H1 (cell line): ENCODE results near the gene ARID1B.

Experiments used
- EP300 ChIP-seq, 2 experiments: IDR thresholded peaks; 1 replicate in 1 of 2; 2 replicates in 1 of 2; pipeline ENCODE4 v1.6.1; 2011 to 2012; ENCODE audit warnings: low read depth in 2 of 2, low read length in 2 of 2, mild to moderate bottlenecking in 2 of 2, borderline replicate concordance in 1 of 2, inconsistent platforms in 1 of 2, moderate library complexity in 1 of 2
- MAFK ChIP-seq: IDR thresholded peaks from 2 replicates; pipeline ENCODE4 v1.6.1; 2012; ENCODE audit warnings: low read depth, mild to moderate bottlenecking, improper control_type of control experiment, low read length
- POLR2A ChIP-seq, 2 experiments: IDR thresholded peaks; 1 replicate in 1 of 2; 2 replicates in 1 of 2; pipeline ENCODE4 v1.6.1; 2011; ENCODE audit warnings: low read depth in 2 of 2, low read length in 2 of 2, mild to moderate bottlenecking in 2 of 2; ENCODE audit errors: control extremely low read depth in 1 of 2
- POLR2AphosphoS5 ChIP-seq: IDR thresholded peaks from 2 replicates; pipeline ENCODE4 v1.6.1; 2011; ENCODE audit warnings: low read depth, low read length
- RNF2 ChIP-seq: fragments of 200-900, 300-1000 bp; sonication (generic); IDR thresholded peaks from 2 replicates; pipeline ENCODE4 v1.7.1; 2016; ENCODE audit warnings: borderline replicate concordance, low read depth, mild to moderate bottlenecking, antibody characterized with exemption, low read length; ENCODE audit not compliant: poor library complexity, severe bottlenecking; ENCODE audit errors: missing control alignments
- RXRA ChIP-seq: IDR thresholded peaks from 2 replicates; pipeline ENCODE4 v1.6.1; 2011; ENCODE audit warnings: low read depth, mild to moderate bottlenecking, low read length, moderate library complexity; ENCODE audit not compliant: insufficient read depth
- SAP30 ChIP-seq: fragments of 300-600 bp; sonication (generic); IDR thresholded peaks from 2 replicates; pipeline ENCODE4 v1.7.1; 2012; ENCODE audit warnings: low read length, moderate library complexity, mild to moderate bottlenecking, inconsistent platforms; ENCODE audit not compliant: insufficient read depth, insufficient replicate concordance
- SP4 ChIP-seq: IDR thresholded peaks from 2 replicates; pipeline ENCODE4 v1.6.1; 2012; ENCODE audit warnings: low read length, inconsistent platforms
- SRF ChIP-seq: IDR thresholded peaks from 2 replicates; pipeline ENCODE4 v1.6.1; 2011; ENCODE audit warnings: mild to moderate bottlenecking, low read depth, low read length, moderate library complexity
- YY1 ChIP-seq: IDR thresholded peaks from 2 replicates; pipeline ENCODE4 v1.6.1; 2011; ENCODE audit warnings: low read depth, mild to moderate bottlenecking, low read length
- ZNF274 ChIP-seq: IDR thresholded peaks from 2 replicates; pipeline ENCODE4 v1.7.0; 2012; ENCODE audit warnings: low read length, borderline replicate concordance; ENCODE audit errors: extremely low read depth
- TF ChIP-seq, protein P1 (sequence below), 3 experiments: IDR thresholded peaks; 1 replicate in 2 of 3; 2 replicates in 1 of 3; pipeline versions ENCODE4 v1.5.1 to v1.6.1; 2011; ENCODE audit warnings: low read length in 3 of 3, mild to moderate bottlenecking in 3 of 3, inconsistent platforms in 2 of 3, low read depth in 1 of 3, moderate library complexity in 1 of 3; ENCODE audit not compliant: insufficient read depth in 1 of 3; ENCODE audit errors: control extremely low read depth in 1 of 3
- TF ChIP-seq, protein P2 (sequence below): IDR thresholded peaks from 2 replicates; pipeline ENCODE4 v1.6.1; 2012; ENCODE audit warnings: inconsistent platforms

DNA sequence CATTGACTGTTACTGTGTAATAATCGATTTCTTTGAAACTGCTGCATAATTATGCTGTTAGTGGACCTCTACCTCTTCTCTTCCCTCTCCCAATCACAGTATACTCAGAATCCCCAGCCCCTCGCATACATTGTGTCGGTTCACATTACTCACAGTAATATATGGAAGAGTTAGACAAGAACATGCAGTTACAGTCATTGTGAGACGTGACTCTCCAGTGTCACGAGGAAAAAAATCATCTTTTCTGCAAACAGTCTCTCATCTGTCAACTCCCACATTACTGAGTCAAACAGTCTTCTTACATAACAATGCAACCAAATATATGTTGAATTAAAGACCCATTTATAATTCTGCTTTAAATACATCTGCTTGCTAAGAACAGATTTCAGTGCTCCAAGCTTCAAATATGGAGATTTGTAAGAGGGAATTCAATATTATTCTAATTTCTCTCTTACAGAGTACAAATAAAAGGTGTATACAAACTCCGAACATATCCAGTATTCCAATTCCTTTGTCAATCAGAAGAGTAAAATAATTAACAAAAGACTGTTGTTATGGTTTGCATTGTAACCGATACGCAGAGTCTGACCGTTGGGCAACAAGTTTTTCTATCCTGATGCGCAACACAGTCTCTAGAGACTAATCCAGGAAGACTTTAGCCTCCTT is 432.8 kb downstream of the ARID1B start:
- TF ChIP-seq, protein P1, sequence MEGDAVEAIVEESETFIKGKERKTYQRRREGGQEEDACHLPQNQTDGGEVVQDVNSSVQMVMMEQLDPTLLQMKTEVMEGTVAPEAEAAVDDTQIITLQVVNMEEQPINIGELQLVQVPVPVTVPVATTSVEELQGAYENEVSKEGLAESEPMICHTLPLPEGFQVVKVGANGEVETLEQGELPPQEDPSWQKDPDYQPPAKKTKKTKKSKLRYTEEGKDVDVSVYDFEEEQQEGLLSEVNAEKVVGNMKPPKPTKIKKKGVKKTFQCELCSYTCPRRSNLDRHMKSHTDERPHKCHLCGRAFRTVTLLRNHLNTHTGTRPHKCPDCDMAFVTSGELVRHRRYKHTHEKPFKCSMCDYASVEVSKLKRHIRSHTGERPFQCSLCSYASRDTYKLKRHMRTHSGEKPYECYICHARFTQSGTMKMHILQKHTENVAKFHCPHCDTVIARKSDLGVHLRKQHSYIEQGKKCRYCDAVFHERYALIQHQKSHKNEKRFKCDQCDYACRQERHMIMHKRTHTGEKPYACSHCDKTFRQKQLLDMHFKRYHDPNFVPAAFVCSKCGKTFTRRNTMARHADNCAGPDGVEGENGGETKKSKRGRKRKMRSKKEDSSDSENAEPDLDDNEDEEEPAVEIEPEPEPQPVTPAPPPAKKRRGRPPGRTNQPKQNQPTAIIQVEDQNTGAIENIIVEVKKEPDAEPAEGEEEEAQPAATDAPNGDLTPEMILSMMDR (IDR thresholded peaks at IDR 0.05; ENCODE audit: control extremely low read depth in 1 of 3, insufficient read depth in 1 of 3, low read depth in 1 of 3, low read length in 3 of 3): no peak
- TF ChIP-seq SP4 (no peak), RXRA (no peak), ZNF274 (no peak), EP300 (IDR thresholded peaks at IDR 0.05; ENCODE audit: borderline replicate concordance in 1 of 2, low read depth in 2 of 2, low read length in 2 of 2) (no peak), SAP30 (no peak), YY1 (no peak), MAFK (no peak), RNF2 (no peak), POLR2AphosphoS5 (no peak), POLR2A (IDR thresholded peaks at IDR 0.05; ENCODE audit: control extremely low read depth in 1 of 2, low read depth in 2 of 2, low read length in 2 of 2) (no peak), SRF (no peak)
- TF ChIP-seq, protein P2, sequence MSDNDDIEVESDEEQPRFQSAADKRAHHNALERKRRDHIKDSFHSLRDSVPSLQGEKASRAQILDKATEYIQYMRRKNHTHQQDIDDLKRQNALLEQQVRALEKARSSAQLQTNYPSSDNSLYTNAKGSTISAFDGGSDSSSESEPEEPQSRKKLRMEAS: no peak
